Dendritic cell treated with granulocyte-macrophage colony-stimulating factor and Interleukin-4, amounts not matched to agents 40 ng/mL and 50 ng/mL, for 4 days (primary cell): ENCODE measurements around the gene NRXN2.

ENCODE experiments used
- H3K27ac Mint-ChIP-seq: one replicate; pipeline ENCODE4 v1.8.0; 2022; ENCODE audit warnings: mild to moderate bottlenecking, mixed read lengths
- H3K27me3 Mint-ChIP-seq: one replicate; pipeline ENCODE4 v1.8.0; 2022; ENCODE audit warnings: mild to moderate bottlenecking, mixed read lengths
- H3K36me3 Mint-ChIP-seq: one replicate; pipeline ENCODE4 v1.8.0; 2022; ENCODE audit warnings: low read depth, mixed read lengths
- H3K4me1 Mint-ChIP-seq: one replicate; pipeline ENCODE4 v1.8.0; 2022; ENCODE audit warnings: low read depth, mixed read lengths
- H3K4me3 Mint-ChIP-seq: one replicate; pipeline ENCODE4 v1.8.0; 2022; ENCODE audit warnings: mild to moderate bottlenecking, moderate library complexity, mixed read lengths
- H3K9me3 Mint-ChIP-seq: one replicate; pipeline ENCODE4 v1.8.0; 2022; ENCODE audit warnings: mixed read lengths
- intact Hi-C: fragments of 100-400 bp; cut with micrococcal nuclease; formaldehyde crosslinking; loops from one replicate; pipeline ENCODE4 v1.15.0; 2022

The NRXN2 gene

GRCh38 chr11:64661146-64661545, 61.9 kb downstream of the NRXN2 start:
- no peaks in the 10 kb centered on the region for H3K27me3 Mint-ChIP-seq
- no peak overlapping the region for H3K27ac Mint-ChIP-seq
- intact Hi-C loops = no loop called here
- H3K36me3 Mint-ChIP-seq = no peaks in the 10 kb centered on the region
- H3K9me3 Mint-ChIP-seq = no peaks in the 10 kb centered on the region
- H3K4me3 Mint-ChIP-seq = no peak overlapping the region
- peaks cover 52% of the 10 kb centered on the region for H3K4me1 Mint-ChIP-seq

- Mint-ChIP-seq H3K27me3 (no peaks in the 10 kb centered on the region), H3K9me3 (no peaks in the 10 kb centered on the region), H3K4me3 (no peak overlapping the region), H3K4me1 (peaks cover 52% of the 10 kb centered on the region), H3K36me3 (no peaks in the 10 kb centered on the region), H3K27ac (no peak overlapping the region)
- intact Hi-C loops = no loop called here
These were observed 62.3 kb downstream of the NRXN2 start for GRCh38 chr11:64660706-64661105.

GRCh38 chr11:64660205-64660604, 62.8 kb downstream of the NRXN2 start:
- H3K36me3 Mint-ChIP-seq = no peaks in the 10 kb centered on the region
- H3K4me1 Mint-ChIP-seq = peaks cover 52% of the 10 kb centered on the region
- H3K4me3 Mint-ChIP-seq = no peak overlapping the region
- H3K9me3 Mint-ChIP-seq = no peaks in the 10 kb centered on the region
- H3K27me3 Mint-ChIP-seq = no peaks in the 10 kb centered on the region
- no peak overlapping the region for H3K27ac Mint-ChIP-seq
- intact Hi-C loops = no loop called here

GRCh38 chr11:64659417-64660144, 63.4 kb downstream of the NRXN2 start:
- Mint-ChIP-seq H3K9me3 (no peaks in the 10 kb centered on the region), H3K27ac (no peak overlapping the region), H3K4me3 (no peak overlapping the region), H3K36me3 (no peaks in the 10 kb centered on the region), H3K4me1 (peaks cover 54% of the 10 kb centered on the region), H3K27me3 (no peaks in the 10 kb centered on the region)
- intact Hi-C loops = loop anchor here (10.0 kb wide), 1 partner anchor 305 kb away; the partner anchor contains the start of gene RPS6KA4

GRCh38 chr11:64658265-64658664, 64.7 kb downstream of the NRXN2 start:
- Mint-ChIP-seq H3K36me3 (no peaks in the 10 kb centered on the region), H3K4me3 (no peak overlapping the region), H3K27me3 (no peaks in the 10 kb centered on the region), H3K4me1 (peaks cover 65% of the 10 kb centered on the region), H3K27ac (no peak overlapping the region), H3K9me3 (no peaks in the 10 kb centered on the region)
- intact Hi-C loops = loop anchor here (10.0 kb wide), 1 partner anchor 303 kb away; the partner anchor contains the start of gene RPS6KA4

- intact Hi-C loops = loop anchor here (10.0 kb wide), 1 partner anchor 302 kb away; the partner anchor contains the start of gene RPS6KA4
- no peaks in the 10 kb centered on the region for H3K27me3 Mint-ChIP-seq
- no peaks in the 10 kb centered on the region for H3K9me3 Mint-ChIP-seq
- no peaks in the 10 kb centered on the region for H3K36me3 Mint-ChIP-seq
- H3K4me3 Mint-ChIP-seq = no peak overlapping the region
- peak overlapping the region; percentile 56 for H3K27ac Mint-ChIP-seq
- H3K4me1 Mint-ChIP-seq = peaks cover 70% of the 10 kb centered on the region
These were observed 66.1 kb downstream of the NRXN2 start for GRCh38 chr11:64656862-64657261.

GRCh38 chr11:64655941-64656601, 66.9 kb downstream of the NRXN2 start:
- peaks cover 66% of the 10 kb centered on the region for H3K4me1 Mint-ChIP-seq

GRCh38 chr11:64654958-64655541, 67.9 kb downstream of the NRXN2 start:
- no peaks in the 10 kb centered on the region for H3K9me3 Mint-ChIP-seq
- peaks cover 5% of the 10 kb centered on the region for H3K27me3 Mint-ChIP-seq
- H3K27ac Mint-ChIP-seq = peak overlapping the region; percentile 5
- H3K36me3 Mint-ChIP-seq = no peaks in the 10 kb centered on the region
- intact Hi-C loops = loop anchor here (5.0 to 10.0 kb wide), 2 partner anchors 163 to 300 kb away; partner anchors contain the start of gene RPS6KA4
- H3K4me1 Mint-ChIP-seq = peaks cover 69% of the 10 kb centered on the region
- no peak overlapping the region for H3K4me3 Mint-ChIP-seq

More at GRCh38 chr11:64655941-64656601, 66.9 kb downstream of the NRXN2 start:
- Mint-ChIP-seq H3K27me3 (no peaks in the 10 kb centered on the region), H3K4me3 (no peak overlapping the region), H3K27ac (peak overlapping the region; percentile 5), H3K9me3 (no peaks in the 10 kb centered on the region), H3K36me3 (no peaks in the 10 kb centered on the region)
- intact Hi-C loops = loop anchor here (10.0 kb wide), 1 partner anchor 301 kb away; the partner anchor contains the start of gene RPS6KA4

GRCh38 chr11:64654439-64654838, 68.6 kb downstream of the NRXN2 start:
- no peak overlapping the region for H3K27ac Mint-ChIP-seq
- intact Hi-C loops = loop anchor here (5.0 to 10.0 kb wide), 2 partner anchors 162 to 300 kb away; partner anchors contain the start of gene RPS6KA4
- no peak overlapping the region for H3K4me3 Mint-ChIP-seq
- H3K4me1 Mint-ChIP-seq = peaks cover 63% of the 10 kb centered on the region
- no peaks in the 10 kb centered on the region for H3K9me3 Mint-ChIP-seq
- no peaks in the 10 kb centered on the region for H3K36me3 Mint-ChIP-seq
- H3K27me3 Mint-ChIP-seq = peaks cover 7% of the 10 kb centered on the region

- Mint-ChIP-seq H3K4me3 (no peak overlapping the region), H3K4me1 (peaks cover 57% of the 10 kb centered on the region), H3K9me3 (no peaks in the 10 kb centered on the region), H3K27ac (no peak overlapping the region), H3K27me3 (peaks cover 11% of the 10 kb centered on the region), H3K36me3 (no peaks in the 10 kb centered on the region)
- intact Hi-C loops = loop anchor here (1.0 to 10.0 kb wide), 3 partner anchors 100 to 299 kb away; partner anchors contain the start of gene RPS6KA4
These were observed 69.5 kb downstream of the NRXN2 start for GRCh38 chr11:64653388-64653973.

GRCh38 chr11:64652586-64653387, 70.2 kb downstream of the NRXN2 start:
- intact Hi-C loops = loop anchor here (1.0 to 10.0 kb wide), 3 partner anchors 99 to 298 kb away; partner anchors contain the start of gene RPS6KA4
- no peak overlapping the region for H3K27ac Mint-ChIP-seq
- H3K9me3 Mint-ChIP-seq = no peaks in the 10 kb centered on the region
- no peaks in the 10 kb centered on the region for H3K36me3 Mint-ChIP-seq
- no peak overlapping the region for H3K4me3 Mint-ChIP-seq
- H3K4me1 Mint-ChIP-seq = peaks cover 56% of the 10 kb centered on the region
- peaks cover 11% of the 10 kb centered on the region for H3K27me3 Mint-ChIP-seq

- intact Hi-C loops = loop anchor here (2.0 to 10.0 kb wide), 3 partner anchors 72 to 296 kb away; partner anchors contain the start of genes NRXN2 and RPS6KA4
- H3K27me3 Mint-ChIP-seq = peaks cover 20% of the 10 kb centered on the region
- H3K27ac Mint-ChIP-seq = no peak overlapping the region
- H3K4me1 Mint-ChIP-seq = peaks cover 38% of the 10 kb centered on the region
- no peak overlapping the region for H3K4me3 Mint-ChIP-seq
- H3K36me3 Mint-ChIP-seq = no peaks in the 10 kb centered on the region
- H3K9me3 Mint-ChIP-seq = no peaks in the 10 kb centered on the region
These were observed 72.0 kb downstream of the NRXN2 start for GRCh38 chr11:64650923-64651523.
